ENCODE measurements around the gene NFATC3.

Gene NFATC3

DNA sequence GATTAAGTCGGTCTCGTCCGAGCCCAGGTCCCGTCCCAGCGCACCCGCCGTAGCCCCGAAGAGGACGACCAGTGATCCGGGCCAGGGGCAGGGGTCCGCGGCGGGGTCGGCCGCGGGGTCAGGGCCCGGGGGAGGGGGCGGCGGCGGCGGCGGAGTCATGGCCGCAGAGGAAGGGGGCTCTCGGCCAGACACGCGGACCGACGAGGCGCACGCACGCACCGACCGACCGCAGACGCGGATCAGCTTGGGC, 150.6 kb downstream of the NFATC3 start, which contains the start of gene ESRP2:
TSS of gene ESRP2 (minus strand) at position 241 of the 250 bp plus-strand sequence. CDS start at position 159, 82 bp downstream.
- no peaks in the 10 kb centered on the region for H4K20me1 ChIP-seq (ENCODE audit: insufficient read depth, low read length)
- no peaks in the 10 kb centered on the region for H3K9me2 ChIP-seq (ENCODE audit: low read depth, low read length)
- H3K9me3 ChIP-seq (ENCODE audit: low read length), result no peaks in the 10 kb centered on the region
- peak within 1 kb of the TSS; percentile 71 for H3K27ac ChIP-seq (ENCODE audit: low read depth, low read length, poor library complexity, severe bottlenecking)
- H3K27me3 ChIP-seq (ENCODE audit: insufficient read depth, low read length), result no peaks in the 10 kb centered on the region
- H3K4me2 ChIP-seq (ENCODE audit: low read length), result peak within 1 kb of the TSS; percentile 92
- peaks cover 10% of the 10 kb centered on the region; the same call in 1 of the 2 replicates for H3K36me3 ChIP-seq (ENCODE audit: insufficient read depth, low read length)
- no peaks in the 10 kb centered on the region for H3F3A ChIP-seq (ENCODE audit: insufficient read depth, low read length)
- peaks cover 36% of the 10 kb centered on the region for H3K4me1 ChIP-seq (ENCODE audit: insufficient read depth, low read length, severe bottlenecking)
- H3K4me3 ChIP-seq (ENCODE audit: low read depth, low read length, poor library complexity, severe bottlenecking), result peak within 1 kb of the TSS; percentile 78
- no peaks in the 10 kb centered on the region for H3K79me2 ChIP-seq (ENCODE audit: insufficient read depth, low read length)
- H3K9ac ChIP-seq (ENCODE audit: low read length), result peak within 1 kb of the TSS; percentile 81
- H2AFZ ChIP-seq (ENCODE audit: low read length), result no peak within 1 kb of the TSS
- no peak for TF ChIP-seq EZH2 (IDR thresholded peaks at IDR 0.05; ENCODE audit: borderline replicate concordance, low read length)
- TF ChIP-seq CTCF (IDR thresholded peaks at IDR 0.05; ENCODE audit: low read length), result no peak

- H3K9me3 ChIP-seq (ENCODE audit: low read length), result no peaks in the 10 kb centered on the region
- H3K36me3 ChIP-seq (ENCODE audit: insufficient read depth, low read length), result peaks cover 5% of the 10 kb centered on the region; the same call in 1 of the 2 replicates
- no peaks in the 10 kb centered on the region for H3K79me2 ChIP-seq (ENCODE audit: insufficient read depth, low read length)
- H3K9me2 ChIP-seq (ENCODE audit: low read depth, low read length), result no peaks in the 10 kb centered on the region
- TF ChIP-seq CTCF (IDR thresholded peaks at IDR 0.05; ENCODE audit: low read length) (no peak), EZH2 (IDR thresholded peaks at IDR 0.05; ENCODE audit: borderline replicate concordance, low read length) (no peak)
- H3F3A ChIP-seq (ENCODE audit: insufficient read depth, low read length), result no peaks in the 10 kb centered on the region
- H3K4me1 ChIP-seq (ENCODE audit: insufficient read depth, low read length, severe bottlenecking), result peaks cover 36% of the 10 kb centered on the region
- H3K4me2 ChIP-seq (ENCODE audit: low read length), result peak overlapping the region; percentile 92
- no peaks in the 10 kb centered on the region for H3K27me3 ChIP-seq (ENCODE audit: insufficient read depth, low read length)
- H4K20me1 ChIP-seq (ENCODE audit: insufficient read depth, low read length), result no peaks in the 10 kb centered on the region
- peak overlapping the region; percentile 71 for H3K27ac ChIP-seq (ENCODE audit: low read depth, low read length, poor library complexity, severe bottlenecking)
- H2AFZ ChIP-seq (ENCODE audit: low read length), result no peak overlapping the region
- H3K9ac ChIP-seq (ENCODE audit: low read length), result peak overlapping the region; percentile 81
- H3K4me3 ChIP-seq (ENCODE audit: low read depth, low read length, poor library complexity, severe bottlenecking), result peak overlapping the region; percentile 78
These were observed 151.1 kb downstream of the NFATC3 start for GRCh38 chr16:68236137-68236825.

- peak overlapping the region; percentile 81 for H3K9ac ChIP-seq (ENCODE audit: low read length)
- peak overlapping the region; percentile 92 for H3K4me2 ChIP-seq (ENCODE audit: low read length)
- no peaks in the 10 kb centered on the region for H3K27me3 ChIP-seq (ENCODE audit: insufficient read depth, low read length)
- peaks cover 36% of the 10 kb centered on the region for H3K4me1 ChIP-seq (ENCODE audit: insufficient read depth, low read length, severe bottlenecking)
- TF ChIP-seq EZH2 (IDR thresholded peaks at IDR 0.05; ENCODE audit: borderline replicate concordance, low read length) (no peak), CTCF (IDR thresholded peaks at IDR 0.05; ENCODE audit: low read length) (no peak)
- H3K9me3 ChIP-seq (ENCODE audit: low read length), result no peaks in the 10 kb centered on the region
- H3K79me2 ChIP-seq (ENCODE audit: insufficient read depth, low read length), result no peaks in the 10 kb centered on the region
- no peaks in the 10 kb centered on the region for H4K20me1 ChIP-seq (ENCODE audit: insufficient read depth, low read length)
- no peaks in the 10 kb centered on the region for H3F3A ChIP-seq (ENCODE audit: insufficient read depth, low read length)
- peak overlapping the region; percentile 71 for H3K27ac ChIP-seq (ENCODE audit: low read depth, low read length, poor library complexity, severe bottlenecking)
- peaks cover 2% of the 10 kb centered on the region; the same call in 1 of the 2 replicates for H3K36me3 ChIP-seq (ENCODE audit: insufficient read depth, low read length)
- H3K9me2 ChIP-seq (ENCODE audit: low read depth, low read length), result no peaks in the 10 kb centered on the region
- H2AFZ ChIP-seq (ENCODE audit: low read length), result no peak overlapping the region
- peak overlapping the region; percentile 78 for H3K4me3 ChIP-seq (ENCODE audit: low read depth, low read length, poor library complexity, severe bottlenecking)
These were observed 151.7 kb downstream of the NFATC3 start for GRCh38 chr16:68236826-68237242.
